Endothelial cell of umbilical vein (primary cell): ENCODE measurements around the gene CHMP4A.

ENCODE experiments used
- CTCF ChIP-seq, 2 donors: IDR thresholded peaks; 1 replicate in 1 of 2; 2 replicates in 1 of 2; pipeline ENCODE4 v1.5.1; 2011; ENCODE audit warnings: low read length in 2 of 2, mild to moderate bottlenecking in 2 of 2, moderate library complexity in 2 of 2, control low read depth in 1 of 2, inconsistent platforms in 1 of 2, low read depth in 1 of 2; ENCODE audit not compliant: insufficient read depth in 1 of 2; ENCODE audit errors: extremely low read depth in 1 of 2
- EZH2 ChIP-seq: IDR thresholded peaks from 2 replicates; pipeline ENCODE4 v1.6.1; 2012; ENCODE audit warnings: borderline replicate concordance, low read depth, mild to moderate bottlenecking, moderate library complexity, low read length, inconsistent platforms; ENCODE audit not compliant: severe bottlenecking
- FOS ChIP-seq: IDR thresholded peaks from 2 replicates; pipeline ENCODE4 v1.6.1; 2011; ENCODE audit warnings: mild to moderate bottlenecking, low read length, moderate library complexity, borderline replicate concordance; ENCODE audit not compliant: insufficient read depth
- GATA2 ChIP-seq: IDR thresholded peaks from 2 replicates; pipeline ENCODE4 v1.7.0; 2011; ENCODE audit warnings: low read depth, mild to moderate bottlenecking, moderate library complexity, mixed read lengths, low read length; ENCODE audit not compliant: insufficient read length, insufficient read depth
- JUN ChIP-seq: IDR thresholded peaks from 2 replicates; pipeline ENCODE4 v1.6.1; 2011; ENCODE audit warnings: borderline replicate concordance, low read depth; ENCODE audit not compliant: insufficient read length, insufficient read depth
- MAX ChIP-seq: IDR thresholded peaks from 2 replicates; pipeline ENCODE4 v1.6.1; 2011; ENCODE audit not compliant: insufficient read depth, insufficient read length
- MYC ChIP-seq: IDR thresholded peaks from one replicate; pipeline ENCODE4 v1.6.1; 2011; ENCODE audit warnings: mild to moderate bottlenecking, low read depth, low read length
- POLR2A ChIP-seq: IDR thresholded peaks from 2 replicates; pipeline ENCODE4 v1.6.1; 2012; ENCODE audit warnings: low read depth, mild to moderate bottlenecking, control low read depth, low read length
- POLR2AphosphoS5 ChIP-seq: IDR thresholded peaks from 2 replicates; pipeline ENCODE4 v1.6.1; 2012; ENCODE audit warnings: low read depth, mild to moderate bottlenecking, control low read depth, low read length, moderate library complexity; ENCODE audit not compliant: insufficient read depth

- TF ChIP-seq POLR2AphosphoS5 (no peak), CTCF (IDR thresholded peaks at IDR 0.05; ENCODE audit: extremely low read depth in 1 of 2, insufficient read depth in 1 of 2, low read depth in 1 of 2, low read length in 2 of 2) (no peak), MYC (no peak), POLR2A (no peak), EZH2 (no peak), JUN (no peak), FOS (no peak), MAX (no peak), GATA2 (no peak)
These were observed 36.7 kb downstream of the CHMP4A start for GRCh38 chr14:24176599-24176998.
